Measurements from ENCODE around the gene CYFIP2. TPM values are rescaled to one million over a fixed set of nuclear protein-coding genes. Genes with fewer than 3 reads are reported as not detected.
"Not testable (repeated sequence)": the region's sequence is repeated elsewhere in the genome, so short reads cannot be mapped to it uniquely, and the experiment has no call there.

The CYFIP2 gene
- total and polyA plus RNA-seq, 2 experiments from 2014 or later: 2.2 to 5.9 TPM

- no peak for DNase-seq
- H3K4me2 ChIP-seq (ENCODE audit: unreplicated experiment): no peak overlapping the region
- H3K4me1 ChIP-seq (ENCODE audit: insufficient read depth): no peaks in the 10 kb centered on the region
- no peaks in the 10 kb centered on the region for H3K79me2 ChIP-seq (ENCODE audit: insufficient read depth)
- no peak overlapping the region for H3K9ac ChIP-seq
- no peak for TF ChIP-seq EZH2phosphoT487 (IDR thresholded peaks at IDR 0.05; ENCODE audit: insufficient read depth, low read depth)
- TF ChIP-seq EZH2 (IDR thresholded peaks at IDR 0.05; ENCODE audit: insufficient read depth, poor library complexity, severe bottlenecking): no peak
- no peaks in the 10 kb centered on the region for H3K36me3 ChIP-seq (ENCODE audit: low read depth)
- H3K9me3 ChIP-seq (ENCODE audit: low read depth): no peaks in the 10 kb centered on the region
- no peak overlapping the region for H3K4me3 ChIP-seq
- H3K9me2 ChIP-seq (ENCODE audit: insufficient read depth): no peaks in the 10 kb centered on the region
- no peak overlapping the region for H3K27ac ChIP-seq
- H2AFZ ChIP-seq: no peak overlapping the region
- in situ Hi-C loops (cut with MboI): no loop called here
- H4K20me1 ChIP-seq (ENCODE audit: insufficient read depth): no peaks in the 10 kb centered on the region
- H3K27me3 ChIP-seq (replicated peaks; ENCODE audit: insufficient read depth): no peaks in the 10 kb centered on the region
- no peaks in the 10 kb centered on the region for H3F3A ChIP-seq (ENCODE audit: insufficient read depth)
These were observed 149.9 kb downstream of the CYFIP2 start for GRCh38 chr5:157415838-157416237.

DNA sequence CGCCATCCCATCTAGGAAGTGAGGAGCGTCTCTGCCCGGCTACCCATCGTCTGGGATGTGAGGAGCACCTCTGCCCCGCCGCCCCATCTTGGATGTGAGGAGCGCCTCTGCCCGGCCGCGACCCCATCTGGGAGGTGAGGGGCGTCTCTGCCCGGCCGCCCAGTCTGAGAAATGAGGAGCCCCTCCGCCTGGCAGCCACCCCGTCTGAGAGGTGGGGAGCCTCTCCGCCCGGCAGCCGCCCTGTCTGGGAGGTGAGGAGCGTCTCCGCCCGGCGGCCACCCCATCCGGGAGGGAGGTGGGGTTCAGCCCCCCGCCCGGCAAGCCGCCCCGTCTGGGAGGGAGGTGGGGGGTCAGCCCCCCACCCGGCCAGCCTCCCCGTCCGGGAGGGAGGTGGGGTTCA is 153.6 kb downstream of the CYFIP2 start:
- not testable (repeated sequence) for H3K79me2 ChIP-seq (ENCODE audit: insufficient read depth)
- WGBS, 2 experiments (ENCODE audit: low coverage in 1 of 2, low lambda C conversion rate in 2 of 2, missing lambda C conversion rate in 2 of 2): 91% methylated on average over 25 of the region's 30 CpGs; no CpG with 5 or more reads in 1 of the 2 experiments

GRCh38 chr5:157429920-157430319 is 164.0 kb downstream of the CYFIP2 start:
- DNase-seq; H3K27ac ChIP-seq; H3K4me3 ChIP-seq; H4K20me1 ChIP-seq (ENCODE audit: insufficient read depth); H3K36me3 ChIP-seq (ENCODE audit: low read depth); H3K79me2 ChIP-seq (ENCODE audit: insufficient read depth); H3K4me2 ChIP-seq (ENCODE audit: unreplicated experiment); H3K9ac ChIP-seq; in situ Hi-C loops (cut with MboI); H3F3A ChIP-seq (ENCODE audit: insufficient read depth); H3K27me3 ChIP-seq (replicated peaks; ENCODE audit: insufficient read depth); H2AFZ ChIP-seq; H3K4me1 ChIP-seq (ENCODE audit: insufficient read depth); H3K9me3 ChIP-seq (ENCODE audit: low read depth); H3K9me2 ChIP-seq (ENCODE audit: insufficient read depth): not testable (repeated sequence)
- 85 to 91% methylated on average over 5 of the region's 5 CpGs for WGBS, 2 experiments (ENCODE audit: low coverage in 1 of 2, low lambda C conversion rate in 2 of 2, missing lambda C conversion rate in 2 of 2)

More for the DNA sequence above, 153.6 kb downstream of the CYFIP2 start:
- H3K9me2 ChIP-seq (ENCODE audit: insufficient read depth); H2AFZ ChIP-seq; H3K9me3 ChIP-seq (ENCODE audit: low read depth); in situ Hi-C loops (cut with MboI); H3K36me3 ChIP-seq (ENCODE audit: low read depth); DNase-seq; H3K4me3 ChIP-seq; H3F3A ChIP-seq (ENCODE audit: insufficient read depth); H3K4me1 ChIP-seq (ENCODE audit: insufficient read depth); H4K20me1 ChIP-seq (ENCODE audit: insufficient read depth); H3K9ac ChIP-seq; H3K27me3 ChIP-seq (replicated peaks; ENCODE audit: insufficient read depth); H3K4me2 ChIP-seq (ENCODE audit: unreplicated experiment); H3K27ac ChIP-seq: not testable (repeated sequence)

DNA sequence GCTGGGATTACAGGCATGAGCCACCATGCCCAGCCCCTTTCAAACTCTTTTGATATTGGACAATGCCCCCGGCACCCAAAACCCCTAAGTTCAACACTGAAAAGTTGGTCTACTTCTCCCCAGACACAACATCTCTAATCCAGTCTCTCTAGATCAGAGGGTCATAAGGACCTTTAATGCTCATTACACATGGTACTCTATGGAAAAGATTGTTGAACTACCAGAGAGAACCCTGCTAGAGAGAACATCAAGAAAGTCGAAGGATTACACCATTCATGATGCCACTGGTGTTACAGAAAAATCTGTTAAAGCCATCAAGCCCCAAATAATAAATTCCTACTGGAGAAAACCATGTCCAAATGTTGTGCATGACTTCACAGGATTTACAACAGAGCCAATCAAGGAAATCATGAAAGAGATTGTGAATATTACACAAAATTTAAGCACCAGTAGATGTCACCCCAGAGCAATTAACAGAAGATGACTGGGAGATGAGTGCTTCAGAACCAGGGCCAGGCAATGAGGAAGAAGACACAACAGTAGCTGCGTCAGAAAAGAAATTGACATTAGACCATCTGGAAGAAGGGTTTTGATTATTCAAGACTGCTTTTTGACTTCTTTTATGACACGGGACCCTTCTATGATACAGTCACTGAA is 165.7 kb downstream of the CYFIP2 start:
- Histone ChIP-seq H2AFZ (peak overlapping the region; percentile 16; the same call in 1 of the 2 replicates), H3K27ac (no peak overlapping the region), H3K4me2 (ENCODE audit: unreplicated experiment) (no peak overlapping the region), H3K9ac (no peak overlapping the region), H3K36me3 (ENCODE audit: low read depth) (no peaks in the 10 kb centered on the region), H3F3A (ENCODE audit: insufficient read depth) (no peaks in the 10 kb centered on the region), H3K79me2 (ENCODE audit: insufficient read depth) (no peaks in the 10 kb centered on the region), H3K27me3 (replicated peaks; ENCODE audit: insufficient read depth) (no peaks in the 10 kb centered on the region), H3K9me3 (ENCODE audit: low read depth) (no peaks in the 10 kb centered on the region), H3K4me1 (ENCODE audit: insufficient read depth) (no peaks in the 10 kb centered on the region), H4K20me1 (ENCODE audit: insufficient read depth) (no peaks in the 10 kb centered on the region), H3K4me3 (no peak overlapping the region), H3K9me2 (ENCODE audit: insufficient read depth) (no peaks in the 10 kb centered on the region)
- in situ Hi-C loops (cut with MboI): no loop called here
- DNase-seq: peak; percentile 80
- 24 to 26% methylated on average over 4 of the region's 4 CpGs for WGBS, 2 experiments (ENCODE audit: low coverage in 1 of 2, low lambda C conversion rate in 2 of 2, missing lambda C conversion rate in 2 of 2)
- TF ChIP-seq EZH2phosphoT487 (IDR thresholded peaks at IDR 0.05; ENCODE audit: insufficient read depth, low read depth) (no peak), EZH2 (IDR thresholded peaks at IDR 0.05; ENCODE audit: insufficient read depth, poor library complexity, severe bottlenecking) (no peak)

GRCh38 chr5:157434096-157434495 is 168.2 kb downstream of the CYFIP2 start:
- no peak overlapping the region for H3K4me3 ChIP-seq
- H2AFZ ChIP-seq: no peak overlapping the region
- no peaks in the 10 kb centered on the region for H3K27me3 ChIP-seq (replicated peaks; ENCODE audit: insufficient read depth)
- no peak for DNase-seq
- H3K4me2 ChIP-seq (ENCODE audit: unreplicated experiment): no peak overlapping the region
- WGBS, 2 experiments (ENCODE audit: low coverage in 1 of 2, low lambda C conversion rate in 2 of 2, missing lambda C conversion rate in 2 of 2): 87 to 94% methylated on average over 4 of the region's 4 CpGs
- in situ Hi-C loops (cut with MboI): no loop called here
- TF ChIP-seq EZH2 (IDR thresholded peaks at IDR 0.05; ENCODE audit: insufficient read depth, poor library complexity, severe bottlenecking): no peak
- no peak for TF ChIP-seq EZH2phosphoT487 (IDR thresholded peaks at IDR 0.05; ENCODE audit: insufficient read depth, low read depth)
- H3K9me2 ChIP-seq (ENCODE audit: insufficient read depth): no peaks in the 10 kb centered on the region
- H3K36me3 ChIP-seq (ENCODE audit: low read depth): no peaks in the 10 kb centered on the region
- no peak overlapping the region for H3K9ac ChIP-seq
- no peaks in the 10 kb centered on the region for H3K79me2 ChIP-seq (ENCODE audit: insufficient read depth)
- H4K20me1 ChIP-seq (ENCODE audit: insufficient read depth): no peaks in the 10 kb centered on the region
- no peaks in the 10 kb centered on the region for H3K4me1 ChIP-seq (ENCODE audit: insufficient read depth)
- H3K9me3 ChIP-seq (ENCODE audit: low read depth): no peaks in the 10 kb centered on the region
- H3F3A ChIP-seq (ENCODE audit: insufficient read depth): no peaks in the 10 kb centered on the region
- H3K27ac ChIP-seq: no peak overlapping the region
